IMR-90 (cell line): ENCODE results near the gene ATP6V1F. TPM values are rescaled to one million over a fixed set of nuclear protein-coding genes. Genes with fewer than 3 reads are reported as not detected.

Experiments
- ATAC-seq: fragments of 200-7000 bp; cut with Tn5 transposase; 2 replicates; pipeline ENCODE4 v1.9.1; 2020; ENCODE audit warnings: low read depth, mild to moderate bottlenecking, moderate library complexity
- BruUV-seq: library from RNA; stranded (reverse); fragments of 400-500 nt; replicated peaks from 2 replicates; lab custom pipeline; 2021; lab: Mats Ljungman, UMichigan
- CTCF ChIA-PET: fragments of 300-600 bp; formaldehyde crosslinking; extraction: SDS; loops from one replicate; lab custom pipeline; 2021; ENCODE audit warnings: antibody characterized with exemption; lab: Yijun Ruan, JAX
- POLR2A ChIA-PET: fragments of 300-600 bp; sonication (Branson Sonifier 250); formaldehyde crosslinking; loops from one replicate; lab custom pipeline; 2022; ENCODE audit warnings: antibody characterized with exemption; ENCODE audit not compliant: unreplicated experiment; lab: Charles Lee
- DNase-seq: peaks from one replicate; pipeline ENCODE4 v3.0.0; 2013
- H2AFZ ChIP-seq: replicated peaks from 2 replicates; pipeline ENCODE3; 2013; ENCODE audit warnings: low read length, mild to moderate bottlenecking; ENCODE audit not compliant: poor library complexity
- H2AK5ac ChIP-seq: 2 replicates; pipeline ENCODE4 v1.6.1; 2013; ENCODE audit warnings: low read depth, low read length, inconsistent platforms
- H2AK9ac ChIP-seq: replicated peaks from 2 replicates; pipeline ENCODE3; 2013; ENCODE audit warnings: mild to moderate bottlenecking, low read depth, low read length, moderate library complexity; ENCODE audit not compliant: poor library complexity
- H2BK120ac ChIP-seq: 2 replicates; pipeline ENCODE4 v1.6.1; 2013; ENCODE audit warnings: low read depth, low read length, inconsistent platforms
- H2BK15ac ChIP-seq: 3 replicates; pipeline ENCODE4 v1.6.1; 2013; ENCODE audit warnings: low read depth, low read length, inconsistent platforms
- H2BK20ac ChIP-seq: 2 replicates; pipeline ENCODE4 v1.6.1; 2013; ENCODE audit warnings: low read depth, mild to moderate bottlenecking, inconsistent platforms, low read length, moderate library complexity
- H2BK5ac ChIP-seq: 2 replicates; pipeline ENCODE4 v1.6.1; 2013; ENCODE audit warnings: mild to moderate bottlenecking, low read depth, low read length, inconsistent platforms; ENCODE audit not compliant: poor library complexity, severe bottlenecking
- H3K14ac ChIP-seq: replicated peaks from 2 replicates; pipeline ENCODE4 v1.6.1; 2013; ENCODE audit warnings: low read depth, low read length, inconsistent platforms
- H3K18ac ChIP-seq: 2 replicates; pipeline ENCODE4 v1.6.1; 2013; ENCODE audit warnings: low read depth, low read length, control low read depth
- H3K23ac ChIP-seq: 2 replicates; pipeline ENCODE4 v1.6.1; 2013; ENCODE audit warnings: low read depth, low read length, inconsistent platforms
- H3K27ac ChIP-seq: 2 replicates; pipeline ENCODE4 v1.5.1; 2013; ENCODE audit warnings: mild to moderate bottlenecking, control low read depth, low read length; ENCODE audit not compliant: insufficient read depth
- H3K27me3 ChIP-seq: 2 replicates; pipeline ENCODE4 v1.6.1; 2013; ENCODE audit warnings: low read length; ENCODE audit not compliant: control insufficient read depth, insufficient read depth
- H3K36me3 ChIP-seq: 2 replicates; pipeline ENCODE4 v1.6.1; 2013; ENCODE audit warnings: low read length, mixed read lengths; ENCODE audit not compliant: control insufficient read depth, insufficient read depth
- H3K4ac ChIP-seq: 2 replicates; pipeline ENCODE4 v1.6.1; 2013; ENCODE audit warnings: low read depth, low read length, inconsistent platforms
- H3K4me1 ChIP-seq: 2 replicates; pipeline ENCODE4 v1.6.1; 2013; ENCODE audit warnings: low read length, mixed read lengths; ENCODE audit not compliant: control insufficient read depth, insufficient read depth
- H3K4me2 ChIP-seq: 2 replicates; pipeline ENCODE4 v1.6.1; 2013; ENCODE audit warnings: low read depth, mild to moderate bottlenecking, control low read depth, low read length, moderate library complexity
- H3K4me3 ChIP-seq: 2 replicates; pipeline ENCODE4 v1.5.1; 2013; ENCODE audit warnings: low read depth, mild to moderate bottlenecking, control low read depth, low read length, moderate library complexity; ENCODE audit not compliant: insufficient read depth
- H3K56ac ChIP-seq: 2 replicates; pipeline ENCODE4 v1.6.1; 2013; ENCODE audit warnings: low read length, inconsistent platforms; ENCODE audit not compliant: insufficient read depth; ENCODE audit errors: extremely low read depth
- H3K79me1 ChIP-seq, 2 experiments: 2 replicates each; pipeline ENCODE4 v1.6.1; 2013; ENCODE audit warnings: low read length in 2 of 2, inconsistent platforms in 1 of 2, low read depth in 1 of 2
- H3K9ac ChIP-seq: 2 replicates; pipeline ENCODE4 v1.6.1; 2013; ENCODE audit warnings: low read depth, low read length, control low read depth
- H3K9me1 ChIP-seq: 2 replicates; pipeline ENCODE4 v1.6.1; 2013; ENCODE audit warnings: low read length, inconsistent platforms; ENCODE audit not compliant: insufficient read depth
- H3K9me3 ChIP-seq: 2 replicates; pipeline ENCODE4 v1.6.1; 2013; ENCODE audit warnings: low read length; ENCODE audit not compliant: control insufficient read depth, insufficient read depth
- H4K20me1 ChIP-seq: 2 replicates; pipeline ENCODE4 v1.6.1; 2013; ENCODE audit warnings: low read length, inconsistent platforms; ENCODE audit not compliant: insufficient read depth
- H4K5ac ChIP-seq: 2 replicates; pipeline ENCODE4 v1.6.1; 2013; ENCODE audit warnings: mild to moderate bottlenecking, low read depth, low read length, control low read depth
- H4K8ac ChIP-seq, 2 experiments: 2 replicates each; pipeline ENCODE4 v1.6.1; 2013; ENCODE audit warnings: low read depth in 2 of 2, low read length in 2 of 2, control low read depth in 1 of 2, inconsistent platforms in 1 of 2
- H4K91ac ChIP-seq: 2 replicates; pipeline ENCODE4 v1.6.1; 2013; ENCODE audit warnings: low read depth, low read length, inconsistent platforms; ENCODE audit not compliant: insufficient read depth
- BHLHE40 ChIP-seq: fragments of 150-350 bp; IDR thresholded peaks from 2 replicates; pipeline ENCODE4 v1.6.1; 2016; ENCODE audit warnings: mild to moderate bottlenecking, low read depth, low read length
- CHD1 ChIP-seq: IDR thresholded peaks from 2 replicates; pipeline ENCODE4 v1.6.1; 2012; ENCODE audit warnings: low read depth, low read length, improper control_type of control experiment
- FOS ChIP-seq: fragments of 150-350 bp; IDR thresholded peaks from 2 replicates; pipeline ENCODE4 v1.6.1; 2016; ENCODE audit warnings: low read depth, low read length
- MAFK ChIP-seq: IDR thresholded peaks from 2 replicates; pipeline ENCODE4 v1.6.1; 2012; ENCODE audit warnings: low read depth, low read length, improper control_type of control experiment
- MAZ ChIP-seq: IDR thresholded peaks from 2 replicates; pipeline ENCODE4 v1.6.1; 2012; ENCODE audit warnings: low read depth, mild to moderate bottlenecking, low read length, improper control_type of control experiment, moderate library complexity, borderline replicate concordance
- POLR2A ChIP-seq: IDR thresholded peaks from 2 replicates; pipeline ENCODE4 v1.6.1; 2012; ENCODE audit warnings: mild to moderate bottlenecking, low read depth, low read length
- RAD21 ChIP-seq: IDR thresholded peaks from 2 replicates; pipeline ENCODE4 v1.6.1; 2012; ENCODE audit warnings: low read length, improper control_type of control experiment
- RCOR1 ChIP-seq: IDR thresholded peaks from 2 replicates; pipeline ENCODE4 v1.6.1; 2012; ENCODE audit warnings: mild to moderate bottlenecking, low read length, improper control_type of control experiment; ENCODE audit not compliant: insufficient replicate concordance
- RFX5 ChIP-seq: IDR thresholded peaks from 2 replicates; pipeline ENCODE4 v1.8.0; 2012; ENCODE audit warnings: low read depth, mild to moderate bottlenecking, low read length, moderate library complexity
- SMC3 ChIP-seq: fragments of 150-350 bp; IDR thresholded peaks from 2 replicates; pipeline ENCODE4 v1.6.1; 2016; ENCODE audit warnings: low read depth, mild to moderate bottlenecking, antibody characterized with exemption, low read length, moderate library complexity
- WGBS, 2 experiments: methylation state at CpG; one replicate each; pipeline versions ENCODE4 v1.1.5 to v1.1.7; 2013; ENCODE audit warnings: missing lambda C conversion rate in 2 of 2; ENCODE audit not compliant: insufficient read length in 1 of 2; ENCODE audit errors: extremely low coverage in 2 of 2; 5-methylcytosine and 5-hydroxymethylcytosine counted together
- dilution Hi-C: fragments of 300-500 bp; cut with HindIII; formaldehyde crosslinking; loops from one replicate; pipeline ENCODE4 v1.14.3; 2018; ENCODE audit warnings: low sequenced_read_pairs; ENCODE audit not compliant: unreplicated experiment
- in situ Hi-C: fragments of 300-500 bp; cut with MboI; formaldehyde crosslinking; loops from 3 replicates; pipeline ENCODE4 v1.14.3; 2019; ENCODE audit warnings: low sequenced_read_pairs, inconsistent platforms, mixed read lengths
- intact Hi-C: fragments of 100-400 bp; cut with micrococcal nuclease; formaldehyde crosslinking; loops from 2 replicates; pipeline ENCODE4 v1.10.0; 2022
- polyA plus RNA-seq, 3 experiments: library from polyadenylated mRNA; depleted of rRNA; stranded (reverse); fragments of >200 nt; gene quantifications; 2 replicates each; pipeline ENCODE4 v1.2.3, GENCODE V29; 2012; ENCODE audit warnings: low replicate concordance in 1 of 3
- total RNA-seq: library from RNA; depleted of rRNA; stranded (reverse); fragments of >200 nt; gene quantifications from 2 replicates; pipeline ENCODE4 v1.2.3, GENCODE V29; 2012
- TF ChIP-seq, protein P1 (sequence below): fragments of 150-350 bp; IDR thresholded peaks from 2 replicates; pipeline ENCODE4 v1.6.1; 2017; ENCODE audit warnings: mild to moderate bottlenecking, antibody characterized with exemption, low read length, low read depth
- TF ChIP-seq, protein P2 (sequence below): fragments of 150-350 bp; IDR thresholded peaks from 2 replicates; pipeline ENCODE4 v1.6.1; 2016; ENCODE audit warnings: low read depth, mild to moderate bottlenecking, low read length, moderate library complexity, borderline replicate concordance
- TF ChIP-seq, protein P3 (sequence below): conservative IDR thresholded peaks from 2 replicates; pipeline ENCODE4 v1.5.1; 2012; ENCODE audit warnings: mild to moderate bottlenecking, low read depth, low read length, improper control_type of control experiment

The ATP6V1F gene
- total and polyA plus RNA-seq, 2 of the 4 experiments (the other 2 are of a cell fraction), result 104 to 321 TPM

DNA sequence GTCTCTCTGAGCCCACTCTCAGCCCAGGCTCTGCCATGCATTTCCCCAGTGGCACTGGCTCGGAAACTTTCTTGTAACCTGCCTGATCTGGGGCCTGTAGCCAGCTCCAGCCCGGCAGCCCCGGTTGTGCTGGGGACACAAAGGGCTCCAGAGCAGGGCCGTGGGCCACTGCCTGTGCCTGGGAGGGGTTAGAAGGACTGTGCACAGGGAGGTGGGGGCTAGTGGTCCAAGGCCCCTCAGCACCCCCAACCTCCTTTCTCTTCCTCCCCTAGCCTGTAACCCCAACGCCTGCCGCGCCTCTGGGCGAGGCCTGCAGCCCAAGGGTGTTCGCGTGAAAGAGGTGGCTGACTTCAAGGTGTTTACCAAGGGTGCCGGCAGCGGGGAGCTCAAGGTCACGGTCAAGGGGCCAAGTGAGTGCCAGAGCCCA is 22.9 kb upstream of the ATP6V1F start:
- POLR2A ChIA-PET, result no interaction called here
- WGBS, 2 experiments, result 93% methylated on average over 5 of the region's 13 CpGs; no CpG with 5 or more reads in 1 of the 2 experiments
- CTCF ChIA-PET, result no interaction called here
- intact Hi-C loops (no loop called here), in situ Hi-C loops (no loop called here), dilution Hi-C loops (no loop called here)
- H3K27ac ChIP-seq, result no peak overlapping the region
- H3K14ac ChIP-seq, result no peak overlapping the region
- BruUV-seq, result no TSS peak
- DNase-seq (no peak), ATAC-seq (no peak)
- H2AFZ ChIP-seq, result no peak overlapping the region
- H4K8ac ChIP-seq, result no peak overlapping the region
- no peaks in the 10 kb centered on the region for H3K27me3 ChIP-seq
- peaks cover 14% of the 10 kb centered on the region for H3K4me1 ChIP-seq
- no peak overlapping the region for H3K4me3 ChIP-seq
- no peak overlapping the region for H3K9ac ChIP-seq
- H3K9me3 ChIP-seq, result no peaks in the 10 kb centered on the region
- H2AK9ac ChIP-seq, result no peak overlapping the region
- H4K20me1 ChIP-seq, result peaks cover 100% of the 10 kb centered on the region
- no peak overlapping the region for H4K91ac ChIP-seq
- H3K23ac ChIP-seq, result no peak overlapping the region
- no peak overlapping the region for H3K4me2 ChIP-seq
- no peak overlapping the region for H2BK120ac ChIP-seq
- no peak overlapping the region for H4K5ac ChIP-seq
- H3K79me1 ChIP-seq, result peaks cover 29 to 93% of the 10 kb centered on the region in 2 experiments
- no peak for TF ChIP-seq MAFK
- TF ChIP-seq, protein P1, sequence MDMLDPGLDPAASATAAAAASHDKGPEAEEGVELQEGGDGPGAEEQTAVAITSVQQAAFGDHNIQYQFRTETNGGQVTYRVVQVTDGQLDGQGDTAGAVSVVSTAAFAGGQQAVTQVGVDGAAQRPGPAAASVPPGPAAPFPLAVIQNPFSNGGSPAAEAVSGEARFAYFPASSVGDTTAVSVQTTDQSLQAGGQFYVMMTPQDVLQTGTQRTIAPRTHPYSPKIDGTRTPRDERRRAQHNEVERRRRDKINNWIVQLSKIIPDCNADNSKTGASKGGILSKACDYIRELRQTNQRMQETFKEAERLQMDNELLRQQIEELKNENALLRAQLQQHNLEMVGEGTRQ, result no peak
- TF ChIP-seq POLR2A, result no peak
- TF ChIP-seq, protein P2, sequence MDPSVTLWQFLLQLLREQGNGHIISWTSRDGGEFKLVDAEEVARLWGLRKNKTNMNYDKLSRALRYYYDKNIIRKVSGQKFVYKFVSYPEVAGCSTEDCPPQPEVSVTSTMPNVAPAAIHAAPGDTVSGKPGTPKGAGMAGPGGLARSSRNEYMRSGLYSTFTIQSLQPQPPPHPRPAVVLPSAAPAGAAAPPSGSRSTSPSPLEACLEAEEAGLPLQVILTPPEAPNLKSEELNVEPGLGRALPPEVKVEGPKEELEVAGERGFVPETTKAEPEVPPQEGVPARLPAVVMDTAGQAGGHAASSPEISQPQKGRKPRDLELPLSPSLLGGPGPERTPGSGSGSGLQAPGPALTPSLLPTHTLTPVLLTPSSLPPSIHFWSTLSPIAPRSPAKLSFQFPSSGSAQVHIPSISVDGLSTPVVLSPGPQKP, result no peak
- no peak for TF ChIP-seq MAZ
- TF ChIP-seq RCOR1, result no peak
- no peak for TF ChIP-seq RAD21
- TF ChIP-seq RFX5, result no peak
- TF ChIP-seq, protein P3, sequence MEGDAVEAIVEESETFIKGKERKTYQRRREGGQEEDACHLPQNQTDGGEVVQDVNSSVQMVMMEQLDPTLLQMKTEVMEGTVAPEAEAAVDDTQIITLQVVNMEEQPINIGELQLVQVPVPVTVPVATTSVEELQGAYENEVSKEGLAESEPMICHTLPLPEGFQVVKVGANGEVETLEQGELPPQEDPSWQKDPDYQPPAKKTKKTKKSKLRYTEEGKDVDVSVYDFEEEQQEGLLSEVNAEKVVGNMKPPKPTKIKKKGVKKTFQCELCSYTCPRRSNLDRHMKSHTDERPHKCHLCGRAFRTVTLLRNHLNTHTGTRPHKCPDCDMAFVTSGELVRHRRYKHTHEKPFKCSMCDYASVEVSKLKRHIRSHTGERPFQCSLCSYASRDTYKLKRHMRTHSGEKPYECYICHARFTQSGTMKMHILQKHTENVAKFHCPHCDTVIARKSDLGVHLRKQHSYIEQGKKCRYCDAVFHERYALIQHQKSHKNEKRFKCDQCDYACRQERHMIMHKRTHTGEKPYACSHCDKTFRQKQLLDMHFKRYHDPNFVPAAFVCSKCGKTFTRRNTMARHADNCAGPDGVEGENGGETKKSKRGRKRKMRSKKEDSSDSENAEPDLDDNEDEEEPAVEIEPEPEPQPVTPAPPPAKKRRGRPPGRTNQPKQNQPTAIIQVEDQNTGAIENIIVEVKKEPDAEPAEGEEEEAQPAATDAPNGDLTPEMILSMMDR, result no peak
- TF ChIP-seq CHD1, result no peak
- no peak for TF ChIP-seq FOS
- TF ChIP-seq SMC3, result no peak
- no peak for TF ChIP-seq BHLHE40
- H2BK15ac ChIP-seq, result no peak overlapping the region
- no peak overlapping the region for H3K4ac ChIP-seq
- H2AK5ac ChIP-seq, result no peak overlapping the region
- no peak overlapping the region for H3K56ac ChIP-seq
- no peak overlapping the region for H2BK20ac ChIP-seq
- H2BK5ac ChIP-seq, result no peak overlapping the region
- H3K36me3 ChIP-seq, result peaks cover 96% of the 10 kb centered on the region
- no peaks in the 10 kb centered on the region; the same call in 1 of the 2 replicates for H3K9me1 ChIP-seq
- no peak overlapping the region for H3K18ac ChIP-seq
